ENCODE measurements around the gene LZIC. TPM values are rescaled to one million over a fixed set of nuclear protein-coding genes. Genes with fewer than 3 reads are reported as not detected.

Gene LZIC
- total and polyA plus RNA-seq, 9 of the 15 experiments (the other 6 are each of a cell fraction or from before 2014, with no cell fraction given) = 32.9 to 109 (median 61.7) TPM

- TF ChIP-seq ZNF398 (CRISPR knock-in tag; IDR thresholded peaks at IDR 0.05) = no peak
- TF ChIP-seq CREB3 (tag; conservative IDR thresholded peaks at IDR 0.05; ENCODE audit: low read depth) = peak; percentile 86
- peak; percentile 21; the same call in 1 of the 2 replicates for TF ChIP-seq NCOR1 (IDR thresholded peaks at IDR 0.05)
- TF ChIP-seq ZNF592 (IDR thresholded peaks at IDR 0.05) = peak; percentile 94
- TF ChIP-seq ETV1 (tag; conservative IDR thresholded peaks at IDR 0.05; ENCODE audit: low read depth) = peak; percentile 78
- no peak for TF ChIP-seq ZNF140 (CRISPR knock-in tag; IDR thresholded peaks at IDR 0.05)
- TF ChIP-seq ZFP36 (IDR thresholded peaks at IDR 0.05; ENCODE audit: low read depth, low read length, partially characterized antibody) = no peak
- TF ChIP-seq RERE (CRISPR knock-in tag; IDR thresholded peaks at IDR 0.05; ENCODE audit: borderline replicate concordance) = no peak
- TF ChIP-seq KDM1A (IDR thresholded peaks at IDR 0.05) = no peak
- TF ChIP-seq ZNF639 (CRISPR knock-in tag; conservative IDR thresholded peaks at IDR 0.05 in 1 of 2, IDR thresholded peaks at IDR 0.05 in 1 of 2) = peak in 1 of 2 experiments; percentile 92; a peak in 2 of 4 replicates
Measured at GRCh38 chr1:9929431-9930385, 13.5 kb downstream of the LZIC start (continued).

Data from K562 (cell line).